Measurements from ENCODE around the gene STX8. TPM values are rescaled to one million over a fixed set of nuclear protein-coding genes. Genes with fewer than 3 reads are reported as not detected.
A peak's percentile ranks its signal among the peaks of the same experiment; 100 is the strongest.

The STX8 gene
- total and polyA plus RNA-seq, 9 of the 15 experiments (the other 6 are each of a cell fraction or from before 2014, with no cell fraction given) = 14.6 to 42.5 (median 22.1) TPM

DNA sequence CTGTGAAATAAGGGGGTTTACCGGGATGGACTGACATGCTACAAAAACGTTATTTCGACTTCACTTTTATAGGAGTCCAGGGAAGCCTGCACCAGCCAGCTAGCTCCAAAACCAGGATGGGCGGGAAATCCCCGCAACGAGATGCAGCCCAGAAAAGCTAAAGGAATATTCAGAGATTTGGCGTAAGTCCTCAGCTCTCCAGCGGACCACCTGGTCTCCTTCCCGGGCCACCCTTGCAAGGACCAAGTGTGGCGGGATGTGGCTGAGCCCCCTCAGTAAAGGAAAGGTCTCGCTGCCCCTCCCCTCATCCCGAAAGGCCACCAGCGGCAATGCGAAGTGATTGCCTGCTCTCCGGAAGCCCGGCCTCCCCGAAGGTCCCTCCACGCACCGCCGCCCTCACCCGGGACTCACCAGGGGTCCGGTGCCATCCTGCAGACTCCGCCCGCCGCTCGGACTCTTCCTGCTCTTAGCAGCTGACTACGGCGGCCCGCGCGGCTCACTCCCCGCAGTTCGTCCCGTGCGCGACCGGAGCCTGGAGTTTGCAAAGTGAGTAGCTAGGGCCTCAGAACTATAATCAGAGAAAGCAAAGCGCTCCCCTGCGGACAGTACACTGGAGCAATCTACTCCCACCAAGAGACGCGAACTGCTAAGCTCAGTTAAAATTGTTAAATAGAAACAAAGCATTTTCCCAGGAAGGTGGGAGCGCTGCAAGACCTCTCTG, at the start of gene STX8 (continued):
- TF ChIP-seq, protein P1, sequence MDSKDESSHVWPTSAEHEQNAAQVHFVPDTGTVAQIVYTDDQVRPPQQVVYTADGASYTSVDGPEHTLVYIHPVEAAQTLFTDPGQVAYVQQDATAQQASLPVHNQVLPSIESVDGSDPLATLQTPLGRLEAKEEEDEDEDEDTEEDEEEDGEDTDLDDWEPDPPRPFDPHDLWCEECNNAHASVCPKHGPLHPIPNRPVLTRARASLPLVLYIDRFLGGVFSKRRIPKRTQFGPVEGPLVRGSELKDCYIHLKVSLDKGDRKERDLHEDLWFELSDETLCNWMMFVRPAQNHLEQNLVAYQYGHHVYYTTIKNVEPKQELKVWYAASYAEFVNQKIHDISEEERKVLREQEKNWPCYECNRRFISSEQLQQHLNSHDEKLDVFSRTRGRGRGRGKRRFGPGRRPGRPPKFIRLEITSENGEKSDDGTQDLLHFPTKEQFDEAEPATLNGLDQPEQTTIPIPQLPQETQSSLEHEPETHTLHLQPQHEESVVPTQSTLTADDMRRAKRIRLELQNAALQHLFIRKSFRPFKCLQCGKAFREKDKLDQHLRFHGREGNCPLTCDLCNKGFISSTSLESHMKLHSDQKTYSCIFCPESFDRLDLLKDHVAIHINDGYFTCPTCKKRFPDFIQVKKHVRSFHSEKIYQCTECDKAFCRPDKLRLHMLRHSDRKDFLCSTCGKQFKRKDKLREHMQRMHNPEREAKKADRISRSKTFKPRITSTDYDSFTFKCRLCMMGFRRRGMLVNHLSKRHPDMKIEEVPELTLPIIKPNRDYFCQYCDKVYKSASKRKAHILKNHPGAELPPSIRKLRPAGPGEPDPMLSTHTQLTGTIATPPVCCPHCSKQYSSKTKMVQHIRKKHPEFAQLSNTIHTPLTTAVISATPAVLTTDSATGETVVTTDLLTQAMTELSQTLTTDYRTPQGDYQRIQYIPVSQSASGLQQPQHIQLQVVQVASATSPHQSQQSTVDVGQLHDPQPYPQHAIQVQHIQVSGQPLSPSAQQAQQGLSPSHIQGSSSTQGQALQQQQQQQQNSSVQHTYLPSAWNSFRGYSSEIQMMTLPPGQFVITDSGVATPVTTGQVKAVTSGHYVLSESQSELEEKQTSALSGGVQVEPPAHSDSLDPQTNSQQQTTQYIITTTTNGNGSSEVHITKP (IDR thresholded peaks at IDR 0.05; ENCODE audit: partially characterized antibody) = peak; percentile 59
- TF ChIP-seq LARP7 (IDR thresholded peaks at IDR 0.05) (no peak), KLF13 (tag; IDR thresholded peaks at IDR 0.05; ENCODE audit: borderline replicate concordance, low read depth) (no peak), ZNF830 (CRISPR knock-in tag; IDR thresholded peaks at IDR 0.05) (no peak), HDAC1 (IDR thresholded peaks at IDR 0.05) (0 out of 4 replicates have a peak, but pooled peaks of 1 of the 2 experiments have one; percentile 42), CSDE1 (IDR thresholded peaks at IDR 0.05) (no peak), POU5F1 (IDR thresholded peaks at IDR 0.05; ENCODE audit: borderline replicate concordance, low read depth, low read length, partially characterized antibody) (peak; percentile 42), HNRNPLL (IDR thresholded peaks at IDR 0.05; ENCODE audit: low read depth, low read length, poor library complexity, severe bottlenecking) (peak; percentile 67), ZNF584 (CRISPR knock-in tag; IDR thresholded peaks at IDR 0.05; ENCODE audit: low read depth) (no peak), XRCC5 (IDR thresholded peaks at IDR 0.05; ENCODE audit: low read depth, low read length) (peak; percentile 67; the same call in 1 of the 2 replicates), ELF2 (CRISPR knock-in tag; IDR thresholded peaks at IDR 0.05) (peak; percentile 51; the same call in 1 of the 2 replicates), CREM (IDR thresholded peaks at IDR 0.05; ENCODE audit: low read depth) (0 out of 2 replicates have a peak, but pooled peaks have one; percentile 8), CXXC5 (CRISPR knock-in tag; IDR thresholded peaks at IDR 0.05) (peak; percentile 70)
- TF ChIP-seq, protein P2, sequence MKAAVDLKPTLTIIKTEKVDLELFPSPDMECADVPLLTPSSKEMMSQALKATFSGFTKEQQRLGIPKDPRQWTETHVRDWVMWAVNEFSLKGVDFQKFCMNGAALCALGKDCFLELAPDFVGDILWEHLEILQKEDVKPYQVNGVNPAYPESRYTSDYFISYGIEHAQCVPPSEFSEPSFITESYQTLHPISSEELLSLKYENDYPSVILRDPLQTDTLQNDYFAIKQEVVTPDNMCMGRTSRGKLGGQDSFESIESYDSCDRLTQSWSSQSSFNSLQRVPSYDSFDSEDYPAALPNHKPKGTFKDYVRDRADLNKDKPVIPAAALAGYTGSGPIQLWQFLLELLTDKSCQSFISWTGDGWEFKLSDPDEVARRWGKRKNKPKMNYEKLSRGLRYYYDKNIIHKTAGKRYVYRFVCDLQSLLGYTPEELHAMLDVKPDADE (conservative IDR thresholded peaks at IDR 0.05; ENCODE audit: control insufficient read depth, low read depth, low read length) = 0 out of 2 replicates have a peak, but pooled peaks have one; percentile 26
- TF ChIP-seq, protein P3, sequence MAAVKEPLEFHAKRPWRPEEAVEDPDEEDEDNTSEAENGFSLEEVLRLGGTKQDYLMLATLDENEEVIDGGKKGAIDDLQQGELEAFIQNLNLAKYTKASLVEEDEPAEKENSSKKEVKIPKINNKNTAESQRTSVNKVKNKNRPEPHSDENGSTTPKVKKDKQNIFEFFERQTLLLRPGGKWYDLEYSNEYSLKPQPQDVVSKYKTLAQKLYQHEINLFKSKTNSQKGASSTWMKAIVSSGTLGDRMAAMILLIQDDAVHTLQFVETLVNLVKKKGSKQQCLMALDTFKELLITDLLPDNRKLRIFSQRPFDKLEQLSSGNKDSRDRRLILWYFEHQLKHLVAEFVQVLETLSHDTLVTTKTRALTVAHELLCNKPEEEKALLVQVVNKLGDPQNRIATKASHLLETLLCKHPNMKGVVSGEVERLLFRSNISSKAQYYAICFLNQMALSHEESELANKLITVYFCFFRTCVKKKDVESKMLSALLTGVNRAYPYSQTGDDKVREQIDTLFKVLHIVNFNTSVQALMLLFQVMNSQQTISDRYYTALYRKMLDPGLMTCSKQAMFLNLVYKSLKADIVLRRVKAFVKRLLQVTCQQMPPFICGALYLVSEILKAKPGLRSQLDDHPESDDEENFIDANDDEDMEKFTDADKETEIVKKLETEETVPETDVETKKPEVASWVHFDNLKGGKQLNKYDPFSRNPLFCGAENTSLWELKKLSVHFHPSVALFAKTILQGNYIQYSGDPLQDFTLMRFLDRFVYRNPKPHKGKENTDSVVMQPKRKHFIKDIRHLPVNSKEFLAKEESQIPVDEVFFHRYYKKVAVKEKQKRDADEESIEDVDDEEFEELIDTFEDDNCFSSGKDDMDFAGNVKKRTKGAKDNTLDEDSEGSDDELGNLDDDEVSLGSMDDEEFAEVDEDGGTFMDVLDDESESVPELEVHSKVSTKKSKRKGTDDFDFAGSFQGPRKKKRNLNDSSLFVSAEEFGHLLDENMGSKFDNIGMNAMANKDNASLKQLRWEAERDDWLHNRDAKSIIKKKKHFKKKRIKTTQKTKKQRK (IDR thresholded peaks at IDR 0.05; ENCODE audit: borderline replicate concordance, low read depth, low read length) = no peak
- TF ChIP-seq, protein P4, sequence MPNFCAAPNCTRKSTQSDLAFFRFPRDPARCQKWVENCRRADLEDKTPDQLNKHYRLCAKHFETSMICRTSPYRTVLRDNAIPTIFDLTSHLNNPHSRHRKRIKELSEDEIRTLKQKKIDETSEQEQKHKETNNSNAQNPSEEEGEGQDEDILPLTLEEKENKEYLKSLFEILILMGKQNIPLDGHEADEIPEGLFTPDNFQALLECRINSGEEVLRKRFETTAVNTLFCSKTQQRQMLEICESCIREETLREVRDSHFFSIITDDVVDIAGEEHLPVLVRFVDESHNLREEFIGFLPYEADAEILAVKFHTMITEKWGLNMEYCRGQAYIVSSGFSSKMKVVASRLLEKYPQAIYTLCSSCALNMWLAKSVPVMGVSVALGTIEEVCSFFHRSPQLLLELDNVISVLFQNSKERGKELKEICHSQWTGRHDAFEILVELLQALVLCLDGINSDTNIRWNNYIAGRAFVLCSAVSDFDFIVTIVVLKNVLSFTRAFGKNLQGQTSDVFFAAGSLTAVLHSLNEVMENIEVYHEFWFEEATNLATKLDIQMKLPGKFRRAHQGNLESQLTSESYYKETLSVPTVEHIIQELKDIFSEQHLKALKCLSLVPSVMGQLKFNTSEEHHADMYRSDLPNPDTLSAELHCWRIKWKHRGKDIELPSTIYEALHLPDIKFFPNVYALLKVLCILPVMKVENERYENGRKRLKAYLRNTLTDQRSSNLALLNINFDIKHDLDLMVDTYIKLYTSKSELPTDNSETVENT (CRISPR knock-in tag; IDR thresholded peaks at IDR 0.05) = no peak
